Endothelial cell of umbilical vein (primary cell): ENCODE measurements around the gene DIABLO. TPM values are rescaled to one million over a fixed set of nuclear protein-coding genes. Genes with fewer than 3 reads are reported as not detected.

ENCODE experiments used
- Bru-seq: library from RNA; stranded (reverse); fragments of 400-500 nt; gene quantifications from one replicate; lab custom pipeline; 2021; lab: Mats Ljungman, UMichigan
- BruChase-seq, 2 experiments: library from RNA; stranded (reverse); fragments of 400-500 nt; gene quantifications; one replicate each; lab custom pipeline; 2021; lab: Mats Ljungman, UMichigan
- BruUV-seq: library from RNA; stranded (reverse); fragments of 400-500 nt; replicated peaks from 2 replicates; lab custom pipeline; 2021; lab: Mats Ljungman, UMichigan
- CTCF ChIA-PET: fragments of 300-600, 350-600 bp; sonication (Branson Sonifier 250); formaldehyde crosslinking; loops from one replicate; lab custom pipeline; 2021; ENCODE audit warnings: antibody characterized with exemption, inconsistent platforms; lab: Charles Lee
- POLR2A ChIA-PET: fragments of 300-600, 350-600 bp; sonication (Branson Sonifier 250); formaldehyde crosslinking; loops from one replicate; lab custom pipeline; 2021; ENCODE audit warnings: antibody characterized with exemption, inconsistent platforms; lab: Charles Lee
- DNase-seq: peaks from one replicate; pipeline ENCODE4 v3.0.0-alpha.2; 2011; ENCODE audit warnings: low read depth, low spot score
- FAIRE-seq: peaks from 2 replicates; lab custom pipeline; 2011; peaks lifted over from hg19 to GRCh38; lab: Jason Lieb, UNC
- H2AFZ ChIP-seq: 2 replicates; pipeline ENCODE4 v1.6.0; 2012; ENCODE audit warnings: low read depth, low read length, control low read depth, inconsistent platforms
- H3K27ac ChIP-seq: 2 replicates; pipeline ENCODE4 v1.5.1; 2011; ENCODE audit warnings: low read depth, mild to moderate bottlenecking, control low read depth, low read length, moderate library complexity; ENCODE audit not compliant: insufficient read depth
- H3K27me3 ChIP-seq, 2 experiments: 2 replicates each; pipeline versions ENCODE4 v1.6.0 to v1.6.1; 2011; ENCODE audit warnings: low read length in 2 of 2, mixed read lengths in 1 of 2; ENCODE audit not compliant: control insufficient read depth in 2 of 2, insufficient read depth in 2 of 2
- H3K36me3 ChIP-seq, 2 experiments: 2 replicates in 1 of 2; 3 replicates in 1 of 2; pipeline ENCODE4 v1.5.1; 2011; ENCODE audit warnings: low read length in 2 of 2, mild to moderate bottlenecking in 1 of 2, moderate library complexity in 1 of 2; ENCODE audit not compliant: control insufficient read depth in 2 of 2, insufficient read depth in 2 of 2; ENCODE audit errors: extremely low read depth in 1 of 2
- H3K4me1 ChIP-seq: 3 replicates; pipeline ENCODE4 v1.5.1; 2011; ENCODE audit warnings: mild to moderate bottlenecking, low read length; ENCODE audit not compliant: control insufficient read depth, insufficient read depth; ENCODE audit errors: extremely low read depth
- H3K4me2 ChIP-seq: 2 replicates; pipeline ENCODE4 v1.6.1; 2011; ENCODE audit warnings: low read length, control low read depth, mixed read lengths; ENCODE audit not compliant: insufficient read depth
- H3K4me3 ChIP-seq, 3 experiments: fragments of 200-600 bp in 1 of 3; sonication (generic), shearing (Covaris generic) in 1 of 3; replicated peaks in 1 of 3; 2 replicates each; pipeline ENCODE4 v1.5.1; 2011 to 2016; ENCODE audit warnings: control low read depth in 3 of 3, low read length in 3 of 3, mild to moderate bottlenecking in 2 of 3, inconsistent platforms in 1 of 3, low read depth in 1 of 3, moderate library complexity in 1 of 3; ENCODE audit not compliant: insufficient read depth in 1 of 3
- H3K79me2 ChIP-seq: 2 replicates; pipeline ENCODE4 v1.6.0; 2012; ENCODE audit warnings: low read length, inconsistent platforms; ENCODE audit not compliant: control insufficient read depth, insufficient read depth
- H3K9ac ChIP-seq: replicated peaks from 2 replicates; pipeline ENCODE3; 2011; ENCODE audit warnings: low read length, control low read depth; ENCODE audit not compliant: insufficient read depth; ENCODE audit errors: extremely low read depth
- H3K9me1 ChIP-seq: replicated peaks from 3 replicates; pipeline ENCODE4 v1.6.0; 2011; ENCODE audit warnings: mild to moderate bottlenecking, low read length; ENCODE audit not compliant: control insufficient read depth, insufficient read depth; ENCODE audit errors: extremely low read depth
- H3K9me3 ChIP-seq: replicated peaks from 2 replicates; pipeline ENCODE4 v1.5.1; 2012; ENCODE audit warnings: low read length, inconsistent platforms; ENCODE audit not compliant: control insufficient read depth, insufficient read depth
- H4K20me1 ChIP-seq: replicated peaks from 2 replicates; pipeline ENCODE3; 2011; ENCODE audit warnings: mild to moderate bottlenecking, low read length; ENCODE audit not compliant: control insufficient read depth, insufficient read depth; ENCODE audit errors: extremely low read depth
- EZH2 ChIP-seq: IDR thresholded peaks from 2 replicates; pipeline ENCODE4 v1.6.1; 2012; ENCODE audit warnings: borderline replicate concordance, low read depth, mild to moderate bottlenecking, moderate library complexity, low read length, inconsistent platforms; ENCODE audit not compliant: severe bottlenecking
- FOS ChIP-seq: IDR thresholded peaks from 2 replicates; pipeline ENCODE4 v1.6.1; 2011; ENCODE audit warnings: mild to moderate bottlenecking, low read length, moderate library complexity, borderline replicate concordance; ENCODE audit not compliant: insufficient read depth
- GATA2 ChIP-seq: IDR thresholded peaks from 2 replicates; pipeline ENCODE4 v1.7.0; 2011; ENCODE audit warnings: low read depth, mild to moderate bottlenecking, moderate library complexity, mixed read lengths, low read length; ENCODE audit not compliant: insufficient read length, insufficient read depth
- JUN ChIP-seq: IDR thresholded peaks from 2 replicates; pipeline ENCODE4 v1.6.1; 2011; ENCODE audit warnings: borderline replicate concordance, low read depth; ENCODE audit not compliant: insufficient read length, insufficient read depth
- MAX ChIP-seq: IDR thresholded peaks from 2 replicates; pipeline ENCODE4 v1.6.1; 2011; ENCODE audit not compliant: insufficient read depth, insufficient read length
- MYC ChIP-seq: IDR thresholded peaks from one replicate; pipeline ENCODE4 v1.6.1; 2011; ENCODE audit warnings: mild to moderate bottlenecking, low read depth, low read length
- POLR2A ChIP-seq: IDR thresholded peaks from 2 replicates; pipeline ENCODE4 v1.6.1; 2012; ENCODE audit warnings: low read depth, mild to moderate bottlenecking, control low read depth, low read length
- POLR2AphosphoS5 ChIP-seq: IDR thresholded peaks from 2 replicates; pipeline ENCODE4 v1.6.1; 2012; ENCODE audit warnings: low read depth, mild to moderate bottlenecking, control low read depth, low read length, moderate library complexity; ENCODE audit not compliant: insufficient read depth
- dilution Hi-C: fragments of 300-500 bp; cut with MboI; formaldehyde crosslinking; loops from one replicate; pipeline ENCODE4 v1.15.0; 2019; ENCODE audit warnings: low sequenced_read_pairs; ENCODE audit not compliant: extremely low pct_ligation_motif_present
- intact Hi-C: fragments of 100-400 bp; cut with micrococcal nuclease; formaldehyde crosslinking; loops from one replicate; pipeline ENCODE4 v1.10.0; 2022
- long read RNA-seq: library from polyadenylated mRNA; stranded (forward); transcript quantifications from one replicate; pipeline ENCODE4 v2.0.0, GENCODE V29; 2021
- polyA minus RNA-seq, 3 experiments: library from RNA; depleted of rRNA, polyadenylated mRNA; stranded (reverse); fragments of >200 nt; gene quantifications; 1 replicate in 1 of 3; 2 replicates in 2 of 3; pipeline ENCODE4 v1.2.3, GENCODE V29; 2011
- polyA plus RNA-seq, 4 experiments: library from polyadenylated mRNA; depleted of rRNA in 3 of 4; stranded (reverse) in 3 of 4; unstranded in 1 of 4; fragments of >200 nt; gene quantifications; 2 replicates each; pipeline versions ENCODE4 v1.2.1 to v1.2.3, GENCODE V29; 2011 to 2012; ENCODE audit warnings: missing spikeins in 1 of 4
- total RNA-seq: library from RNA; stranded (reverse); gene quantifications from 2 replicates; pipeline ENCODE4 v1.2.3, GENCODE V29; 2021
- TF ChIP-seq, protein P1 (sequence below), 2 donors: IDR thresholded peaks; 1 replicate in 1 of 2; 2 replicates in 1 of 2; pipeline ENCODE4 v1.5.1; 2011; ENCODE audit warnings: low read length in 2 of 2, mild to moderate bottlenecking in 2 of 2, moderate library complexity in 2 of 2, control low read depth in 1 of 2, inconsistent platforms in 1 of 2, low read depth in 1 of 2; ENCODE audit not compliant: insufficient read depth in 1 of 2; ENCODE audit errors: extremely low read depth in 1 of 2

The DIABLO gene
- 48.4 and 49.9 TPM in 2 replicates for total RNA-seq
- polyA plus RNA-seq = 52.5 and 55.4 TPM in 2 replicates
- 61.4 and 63.7 TPM in 2 replicates for polyA plus RNA-seq (2011; cell fraction: cytosol; rRNA removed)
- polyA plus RNA-seq (2011; cell fraction: nucleus; rRNA removed) = 46.9 and 53.6 TPM in 2 replicates
- 61.5 and 66.8 TPM in 2 replicates for polyA plus RNA-seq (2012)
- 38.9 and 42.3 TPM in 2 replicates for polyA minus RNA-seq
- 17.0 TPM for polyA minus RNA-seq (2011; cell fraction: cytosol; rRNA and poly(A)+ RNA removed)
- 29.7 and 35.5 TPM in 2 replicates for polyA minus RNA-seq (2011; cell fraction: nucleus; rRNA and poly(A)+ RNA removed)
- percentile 82 among the genes with signal in this experiment for Bru-seq, nascent RNA
- BruChase-seq, experiment 1, labeled RNA remaining after a 6-hour chase = percentile 83 among the genes with signal in this experiment
- percentile 64 among the genes with signal in this experiment for BruChase-seq, experiment 2, labeled RNA remaining after a 2-hour chase
- long read RNA-seq, transcript DIABLO-202 (6 exons, 1,336 nt) = minor isoform, 12 of 149 reads
- long read RNA-seq, transcript DIABLO-207 (6 exons, 1,471 nt) = major isoform, 115 of 149 reads
- long read RNA-seq, transcript DIABLO-203 (5 exons, 1,338 nt) = minor isoform, 10 of 149 reads
- long read RNA-seq, partial matches to known transcripts = 0 of 149 reads
- long read RNA-seq, other reads (novel, unspliced or antisense) = 4 of 149 reads

DNA sequence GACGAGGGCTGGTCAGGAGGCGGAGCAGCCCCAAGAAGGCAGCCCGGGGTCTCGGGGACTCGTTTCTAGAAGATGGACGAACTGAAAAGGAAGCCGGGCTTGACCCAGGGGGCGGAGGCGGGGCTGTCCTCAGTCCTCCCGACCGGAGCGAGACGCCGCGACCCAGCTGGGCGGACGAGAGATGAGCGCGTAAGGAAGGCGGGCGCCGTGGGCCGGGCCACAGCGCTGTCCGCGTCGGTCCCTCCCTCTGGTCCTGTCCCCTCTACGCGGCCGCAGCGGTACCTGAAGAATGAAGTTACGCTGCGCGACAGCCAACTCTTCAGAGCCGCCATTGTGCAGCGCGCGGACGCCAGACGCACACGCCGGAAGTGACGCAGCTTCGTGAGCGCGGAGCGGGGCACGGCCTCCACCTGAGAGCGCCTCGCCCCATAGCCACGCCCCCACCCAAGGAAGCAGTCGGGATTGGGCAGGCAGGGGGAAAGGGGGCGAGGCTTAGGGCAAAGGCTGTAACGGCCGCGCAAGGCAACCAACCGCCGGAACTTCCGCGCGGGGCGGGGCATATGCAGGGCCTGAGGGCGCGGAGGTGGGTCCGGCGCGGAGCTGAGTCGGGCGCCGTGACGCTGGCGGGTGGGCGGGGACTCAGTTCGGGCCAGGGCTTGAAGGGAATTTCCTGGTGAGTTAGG lies at the start of gene DIABLO:
DIABLO (minus strand) TSS at position 370 of the 683 bp plus-strand sequence; CDS start at position 332, 38 bp downstream.
- BruUV-seq = no TSS peak
- FAIRE-seq (peak; percentile 99), DNase-seq (peak; percentile 100)
- POLR2A ChIA-PET = interaction anchor here (0.6 kb wide), 1 partner anchor 424 kb away, joined by 4 read pairs; no protein-coding TSS in a partner anchor
- Histone ChIP-seq H3K4me1 (peaks cover 10% of the 10 kb centered on the region), H4K20me1 (no peaks in the 10 kb centered on the region), H3K9me3 (no peaks in the 10 kb centered on the region), H3K27me3 (no peaks in the 10 kb centered on the region), H3K4me3 (peak within 1 kb of the TSS; percentile 71 to 100 (median 80)), H3K27ac (peak within 1 kb of the TSS; percentile 90), H3K9me1 (no peaks in the 10 kb centered on the region), H3K36me3 (peaks cover 6 to 14% of the 10 kb centered on the region in 2 experiments), H3K4me2 (peak within 1 kb of the TSS; percentile 68), H2AFZ (peak within 1 kb of the TSS; percentile 95), H3K9ac (peak within 1 kb of the TSS; percentile 93), H3K79me2 (peaks cover 34% of the 10 kb centered on the region)
- dilution Hi-C loops (no loop called here), intact Hi-C loops (loop anchor here (1.0 to 5.0 kb wide), 2 partner anchors 40 to 526 kb away; partner anchors contain the start of genes DENR and VPS33A)
- TF ChIP-seq, protein P1, sequence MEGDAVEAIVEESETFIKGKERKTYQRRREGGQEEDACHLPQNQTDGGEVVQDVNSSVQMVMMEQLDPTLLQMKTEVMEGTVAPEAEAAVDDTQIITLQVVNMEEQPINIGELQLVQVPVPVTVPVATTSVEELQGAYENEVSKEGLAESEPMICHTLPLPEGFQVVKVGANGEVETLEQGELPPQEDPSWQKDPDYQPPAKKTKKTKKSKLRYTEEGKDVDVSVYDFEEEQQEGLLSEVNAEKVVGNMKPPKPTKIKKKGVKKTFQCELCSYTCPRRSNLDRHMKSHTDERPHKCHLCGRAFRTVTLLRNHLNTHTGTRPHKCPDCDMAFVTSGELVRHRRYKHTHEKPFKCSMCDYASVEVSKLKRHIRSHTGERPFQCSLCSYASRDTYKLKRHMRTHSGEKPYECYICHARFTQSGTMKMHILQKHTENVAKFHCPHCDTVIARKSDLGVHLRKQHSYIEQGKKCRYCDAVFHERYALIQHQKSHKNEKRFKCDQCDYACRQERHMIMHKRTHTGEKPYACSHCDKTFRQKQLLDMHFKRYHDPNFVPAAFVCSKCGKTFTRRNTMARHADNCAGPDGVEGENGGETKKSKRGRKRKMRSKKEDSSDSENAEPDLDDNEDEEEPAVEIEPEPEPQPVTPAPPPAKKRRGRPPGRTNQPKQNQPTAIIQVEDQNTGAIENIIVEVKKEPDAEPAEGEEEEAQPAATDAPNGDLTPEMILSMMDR (IDR thresholded peaks at IDR 0.05; ENCODE audit: extremely low read depth in 1 of 2, insufficient read depth in 1 of 2, low read depth in 1 of 2, low read length in 2 of 2) = no peak
- TF ChIP-seq MYC = no peak
- TF ChIP-seq JUN = no peak
- TF ChIP-seq EZH2 = no peak
- TF ChIP-seq POLR2A = peak; percentile 85
- TF ChIP-seq POLR2AphosphoS5 = peak; percentile 88
- TF ChIP-seq GATA2 = no peak
- TF ChIP-seq MAX = no peak
- TF ChIP-seq FOS = no peak
- CTCF ChIA-PET = interaction anchor here (0.7 kb wide), 2 partner anchors 38 to 136 kb away, joined by 3 read pairs; no protein-coding TSS in a partner anchor
